Lung (tissue), 12 donors: ENCODE data around the gene OSBPL9. TPM values are rescaled to one million over a fixed set of nuclear protein-coding genes. Genes with fewer than 3 reads are reported as not detected.

ENCODE experiments used
- ATAC-seq: fragments of 200-7000 bp; cut with Tn5 transposase; one replicate; pipeline ENCODE4 v1.9.1; 2020; ENCODE audit warnings: moderate number of reproducible peaks; ENCODE audit not compliant: insufficient read depth, low FRiP score
- DNase-seq, 3 donors: peaks; one replicate each; pipeline ENCODE4 v3.0.0-alpha.2; 2013 to 2017
- H3K27ac ChIP-seq, 2 donors: one replicate each; pipeline ENCODE4 v1.5.1; 2013; ENCODE audit warnings: mild to moderate bottlenecking in 2 of 2, moderate library complexity in 2 of 2, control low read depth in 1 of 2, inconsistent platforms in 1 of 2, low read depth in 1 of 2, low read length in 1 of 2
- H3K27me3 ChIP-seq, 3 donors: one replicate each; pipeline ENCODE4 v1.5.1; 2013; ENCODE audit warnings: low read length in 2 of 3; ENCODE audit not compliant: control insufficient read depth in 3 of 3, insufficient read depth in 3 of 3
- H3K36me3 ChIP-seq, 4 donors: one replicate each; pipeline ENCODE4 v1.5.1; 2013; ENCODE audit warnings: low read length in 4 of 4, mild to moderate bottlenecking in 1 of 4, moderate library complexity in 1 of 4; ENCODE audit not compliant: control insufficient read depth in 4 of 4, insufficient read depth in 4 of 4
- H3K4me1 ChIP-seq, 5 donors: one replicate each; pipeline ENCODE4 v1.5.1; 2013; ENCODE audit warnings: low read length in 5 of 5, mild to moderate bottlenecking in 2 of 5, moderate library complexity in 1 of 5; ENCODE audit not compliant: control insufficient read depth in 5 of 5, insufficient read depth in 5 of 5
- H3K4me3 ChIP-seq: one replicate; pipeline ENCODE4 v1.5.1; 2013; ENCODE audit warnings: mild to moderate bottlenecking, control low read depth, moderate library complexity
- H3K9ac ChIP-seq, 2 donors: one replicate each; pipeline ENCODE4 v1.5.1; 2013; ENCODE audit warnings: low read length in 2 of 2, control low read depth in 1 of 2; ENCODE audit not compliant: insufficient read depth in 1 of 2
- H3K9me3 ChIP-seq, 4 donors: one replicate each; pipeline ENCODE4 v1.5.1; 2013; ENCODE audit warnings: low read length in 3 of 4, mild to moderate bottlenecking in 1 of 4, moderate library complexity in 1 of 4; ENCODE audit not compliant: control insufficient read depth in 4 of 4, insufficient read depth in 3 of 4
- WGBS, 2 donors: extraction: QIAGEN DNeasy Blood & Tissue Kit; methylation state at CpG; one replicate each; pipeline ENCODE4 v1.1.7; 2013; 5-methylcytosine and 5-hydroxymethylcytosine counted together
- polyA plus RNA-seq, 2 donors: library from polyadenylated mRNA; stranded (reverse); fragments of 200-250 nt; gene quantifications; one replicate each; pipeline ENCODE4 v1.2.1, GENCODE V29; 2013
- total RNA-seq, 2 donors: library from RNA; depleted of rRNA in 1 of 2; stranded (reverse); fragments of >200 nt in 1 of 2; gene quantifications; one replicate each; pipeline ENCODE4 v1.2.1, GENCODE V29; 2014 to 2021
- TF ChIP-seq, protein P1 (sequence below): IDR thresholded peaks from 2 replicates; pipeline ENCODE4 v1.5.1; 2012; ENCODE audit warnings: mild to moderate bottlenecking; ENCODE audit errors: control extremely low read depth, extremely low read depth
- donor health status: control.
- donor health status: control.
- donor health status: Bipolar disorder and iron deficiency.
- donor health status: healthy.
- donor health status: DM: yes; HTN: yes; CAD: no.

The OSBPL9 gene
- total and polyA plus RNA-seq, 4 donors = 36.8 to 135 (median 72.4) TPM

- Histone ChIP-seq H3K27me3 (no peaks in the 10 kb centered on the region), H3K27ac (no peak overlapping the region), H3K36me3 (no peaks in the 10 kb centered on the region), H3K4me3 (no peak overlapping the region), H3K9ac (no peak overlapping the region), H3K4me1 (peaks cover 0 to 37% (median 14%) of the 10 kb centered on the region in 5 donors), H3K9me3 (no peaks in the 10 kb centered on the region)
- TF ChIP-seq, protein P1, sequence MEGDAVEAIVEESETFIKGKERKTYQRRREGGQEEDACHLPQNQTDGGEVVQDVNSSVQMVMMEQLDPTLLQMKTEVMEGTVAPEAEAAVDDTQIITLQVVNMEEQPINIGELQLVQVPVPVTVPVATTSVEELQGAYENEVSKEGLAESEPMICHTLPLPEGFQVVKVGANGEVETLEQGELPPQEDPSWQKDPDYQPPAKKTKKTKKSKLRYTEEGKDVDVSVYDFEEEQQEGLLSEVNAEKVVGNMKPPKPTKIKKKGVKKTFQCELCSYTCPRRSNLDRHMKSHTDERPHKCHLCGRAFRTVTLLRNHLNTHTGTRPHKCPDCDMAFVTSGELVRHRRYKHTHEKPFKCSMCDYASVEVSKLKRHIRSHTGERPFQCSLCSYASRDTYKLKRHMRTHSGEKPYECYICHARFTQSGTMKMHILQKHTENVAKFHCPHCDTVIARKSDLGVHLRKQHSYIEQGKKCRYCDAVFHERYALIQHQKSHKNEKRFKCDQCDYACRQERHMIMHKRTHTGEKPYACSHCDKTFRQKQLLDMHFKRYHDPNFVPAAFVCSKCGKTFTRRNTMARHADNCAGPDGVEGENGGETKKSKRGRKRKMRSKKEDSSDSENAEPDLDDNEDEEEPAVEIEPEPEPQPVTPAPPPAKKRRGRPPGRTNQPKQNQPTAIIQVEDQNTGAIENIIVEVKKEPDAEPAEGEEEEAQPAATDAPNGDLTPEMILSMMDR = no peak
- no peak for ATAC-seq
- no peak for DNase-seq
- WGBS, 2 donors = 75 to 88% methylated on average over 1 of the region's 1 CpG
Measured at GRCh38 chr1:51618715-51619114, 1.8 kb downstream of the OSBPL9 start.

GRCh38 chr1:51620470-51620869 lies 3.6 kb downstream of the OSBPL9 start:
- no peak for DNase-seq
- Histone ChIP-seq H3K4me3 (no peak overlapping the region), H3K9ac (no peak overlapping the region), H3K27me3 (no peaks in the 10 kb centered on the region), H3K9me3 (no peaks in the 10 kb centered on the region), H3K27ac (peak overlapping the region in 1 of 2 donors; percentile 29), H3K4me1 (peaks cover 0 to 33% (median 14%) of the 10 kb centered on the region in 5 donors), H3K36me3 (no peaks in the 10 kb centered on the region)
- ATAC-seq = no peak
- TF ChIP-seq, protein P1 = no peak
- WGBS, 2 donors = 82 to 85% methylated on average over 1 of the region's 1 CpG

GRCh38 chr1:51621161-51621560 lies 4.3 kb downstream of the OSBPL9 start:
- Histone ChIP-seq H3K4me1 (peaks cover 0 to 33% (median 11%) of the 10 kb centered on the region in 5 donors), H3K9ac (no peak overlapping the region), H3K27me3 (no peaks in the 10 kb centered on the region), H3K4me3 (no peak overlapping the region), H3K27ac (no peak overlapping the region), H3K9me3 (no peaks in the 10 kb centered on the region), H3K36me3 (no peaks in the 10 kb centered on the region)
- ATAC-seq (no peak), DNase-seq (no peak)
- TF ChIP-seq, protein P1 = no peak
- 87 to 88% methylated on average over 7 of the region's 7 CpGs for WGBS, 2 donors

- H3K9ac ChIP-seq = no peak overlapping the region
Measured at GRCh38 chr1:51621841-51622454, 5.1 kb downstream of the OSBPL9 start.

More at GRCh38 chr1:51621841-51622454, 5.1 kb downstream of the OSBPL9 start:
- WGBS, 2 donors = 67 to 85% methylated on average over 2 of the region's 2 CpGs
- TF ChIP-seq, protein P1 = no peak
- ATAC-seq (no peak), DNase-seq (no peak)
- no peak overlapping the region for H3K4me3 ChIP-seq
- H3K9me3 ChIP-seq = no peaks in the 10 kb centered on the region
- H3K27me3 ChIP-seq = no peaks in the 10 kb centered on the region
- peaks cover 0 to 29% (median 10%) of the 10 kb centered on the region in 5 donors for H3K4me1 ChIP-seq
- H3K27ac ChIP-seq = peak overlapping the region in 1 of 2 donors; percentile 27
- no peaks in the 10 kb centered on the region for H3K36me3 ChIP-seq
